Epidermal melanocyte (primary cell): ENCODE results near the gene CCDC88A.

ENCODE experiments used
- DNase-seq: peaks from one replicate; pipeline ENCODE4 v3.0.0; 2011; ENCODE audit warnings: low spot score; ENCODE audit not compliant: insufficient read length

The CCDC88A gene

GRCh38 chr2:55425431-55425831, 5.8 kb upstream of the CCDC88A start:
- no peak for DNase-seq

- DNase-seq = no peak
Measured at GRCh38 chr2:55422876-55423665, 3.4 kb upstream of the CCDC88A start.

DNA sequence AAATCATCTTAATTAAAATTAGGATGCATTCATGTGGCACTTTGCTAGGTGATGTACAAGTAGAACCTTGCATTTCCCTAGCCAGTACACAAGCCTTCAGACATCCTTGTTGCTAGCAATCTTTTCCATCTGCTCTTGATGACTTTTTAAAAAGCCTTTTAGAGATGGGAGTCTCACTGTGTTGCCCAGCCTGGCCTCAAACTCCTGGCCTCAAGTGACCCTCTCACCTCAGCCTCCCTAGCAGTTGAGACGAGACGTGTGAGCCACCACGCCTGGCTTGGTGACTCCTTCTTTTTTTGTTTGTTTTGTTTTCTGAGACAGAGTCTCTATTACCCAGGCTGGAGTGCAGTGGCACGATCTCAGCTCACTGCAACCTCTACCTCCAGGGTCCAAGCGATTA, 1.7 kb upstream of the CCDC88A start:
- DNase-seq = no peak

DNA sequence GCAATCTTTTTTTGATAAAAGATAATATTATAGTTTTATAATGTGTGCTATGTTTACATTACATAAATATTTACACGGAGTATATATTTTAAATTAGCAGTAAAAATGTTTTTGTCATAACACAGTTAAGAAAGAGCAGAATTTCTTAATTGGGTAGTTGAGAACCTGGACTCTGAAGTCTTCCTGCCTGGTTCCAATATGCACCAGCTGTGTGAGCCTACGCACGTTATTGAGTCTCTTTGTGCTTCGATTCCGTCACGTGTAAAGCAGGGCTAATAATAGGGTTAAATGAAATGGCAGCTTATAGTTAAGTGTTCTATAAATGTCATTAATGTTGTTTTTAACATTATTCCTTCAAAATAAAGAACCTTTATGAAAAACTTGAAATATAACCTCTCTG, 1.2 kb upstream of the CCDC88A start:
- DNase-seq = no peak

- DNase-seq = no peak
Measured at GRCh38 chr2:55420439-55420725, 726 bp upstream of the CCDC88A start.

- no peak for DNase-seq
Measured at GRCh38 chr2:55419233-55419678, 400 bp downstream of the CCDC88A start.

DNA sequence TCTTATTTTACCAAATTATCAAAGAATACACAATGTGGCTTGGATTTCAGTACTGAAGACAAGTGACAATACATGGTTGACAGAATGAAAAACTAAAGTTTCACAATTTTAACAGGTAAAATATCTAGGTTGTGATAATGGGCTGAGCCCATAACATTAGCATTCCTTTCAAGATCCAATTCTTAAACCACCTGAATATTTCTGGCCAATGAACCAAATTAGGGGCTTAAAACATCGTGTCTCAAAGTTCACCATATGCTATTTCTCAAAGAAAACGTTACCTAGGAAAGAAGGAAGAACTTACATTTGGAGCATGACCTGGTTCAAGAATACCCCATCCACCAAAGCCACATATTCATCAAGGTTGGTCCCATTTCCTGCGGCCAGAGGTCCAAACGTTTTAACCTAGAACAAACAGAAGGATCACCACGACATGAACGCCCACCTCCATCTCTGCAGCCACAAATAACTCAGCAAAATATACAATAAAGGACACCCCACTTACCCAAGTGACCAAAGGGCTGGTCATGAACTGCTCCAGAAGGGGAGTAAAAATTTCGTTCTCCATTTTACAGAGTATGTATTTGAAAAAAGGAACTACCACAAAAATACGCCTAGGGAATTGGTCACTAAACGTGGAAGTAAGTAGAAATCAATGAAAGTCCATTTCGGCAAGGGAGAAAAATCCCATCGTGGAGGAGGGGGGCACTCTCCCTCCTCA, 984 bp downstream of the CCDC88A start:
- no peak for DNase-seq

- no peak for DNase-seq
Measured at GRCh38 chr2:55418072-55418471, 1.6 kb downstream of the CCDC88A start.

- no peak for DNase-seq
Measured at GRCh38 chr2:55416786-55417568, 2.7 kb downstream of the CCDC88A start.

GRCh38 chr2:55415300-55415699, 4.4 kb downstream of the CCDC88A start:
- DNase-seq = no peak

DNA sequence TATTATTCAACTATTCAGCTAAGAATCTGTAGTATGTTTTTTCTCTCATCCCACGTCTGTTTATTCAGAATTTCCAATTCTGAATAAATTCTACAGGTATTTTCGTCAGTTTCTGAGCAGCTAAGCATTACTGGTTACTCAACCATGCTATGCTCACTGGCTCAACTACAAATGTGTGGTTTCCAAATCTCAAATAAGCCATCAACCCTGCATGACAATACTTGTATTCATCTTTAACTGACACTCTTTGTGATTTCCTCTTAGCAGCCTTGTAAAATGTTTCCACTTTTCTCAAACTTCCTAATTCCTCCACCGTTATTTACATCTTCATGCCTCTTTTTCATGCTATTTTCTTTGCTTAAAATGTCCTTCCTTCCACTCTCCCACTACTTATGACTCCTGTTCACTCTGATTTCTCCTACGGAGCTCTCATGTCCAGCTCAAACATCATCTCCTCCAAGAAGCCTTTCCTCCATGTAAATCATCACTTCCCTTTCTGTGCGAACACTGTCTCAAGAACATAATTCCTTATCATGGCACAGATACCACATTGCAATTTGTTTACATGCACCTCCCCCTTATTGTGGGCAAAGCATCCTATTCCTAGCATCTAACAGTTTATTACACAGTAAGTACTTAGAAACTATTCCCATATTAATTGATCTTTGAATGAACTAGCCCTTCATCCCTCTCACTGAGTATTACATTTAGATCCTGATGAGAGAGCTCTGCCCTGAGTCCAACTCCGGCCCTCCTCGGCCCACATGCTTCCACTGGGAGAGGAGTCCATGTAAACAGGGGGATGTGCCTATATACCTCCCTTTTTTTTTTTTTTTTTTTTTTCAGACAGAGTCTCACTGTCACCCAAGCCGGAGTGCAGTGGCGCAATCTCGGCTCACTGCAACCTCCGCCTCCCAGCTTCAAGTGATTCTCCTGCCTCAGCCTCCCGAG, 10.5 kb downstream of the CCDC88A start:
- no peak for DNase-seq

DNA sequence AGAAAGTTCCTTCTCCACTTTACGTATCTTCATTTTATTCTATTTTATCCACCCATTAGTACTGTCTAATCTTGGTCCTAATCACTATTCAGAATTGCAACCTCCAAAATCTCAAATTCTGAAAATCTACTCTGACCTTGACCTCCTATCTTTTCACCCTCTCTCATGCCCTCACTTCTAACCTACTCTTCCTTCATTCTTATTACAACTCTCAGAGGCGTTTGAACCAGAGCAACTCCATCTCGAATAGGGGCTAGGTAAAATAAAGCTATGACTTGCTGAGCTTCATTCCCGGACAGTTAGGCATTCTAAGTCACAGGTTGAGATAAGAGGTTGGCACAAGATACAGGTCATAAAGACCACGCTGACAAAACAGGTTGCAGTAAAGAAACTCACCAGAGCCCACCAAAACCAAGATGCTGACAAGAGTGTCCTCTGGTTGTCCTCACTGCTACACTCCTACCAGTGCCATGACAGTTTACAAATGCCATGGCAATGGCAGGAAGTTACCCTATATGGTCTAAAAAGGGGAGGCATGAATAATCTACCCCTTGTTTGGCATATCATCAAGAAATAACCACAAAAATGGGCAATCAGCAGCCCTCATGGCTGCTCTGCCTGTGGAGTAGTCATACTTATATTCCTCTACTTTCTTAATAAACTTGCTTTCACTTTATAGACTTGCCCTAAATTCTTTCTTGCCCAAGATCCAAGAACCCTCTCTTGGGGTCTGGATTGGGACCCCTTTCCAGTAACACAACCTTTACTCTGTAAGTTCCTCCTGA, 11.4 kb downstream of the CCDC88A start:
- DNase-seq = no peak

DNA sequence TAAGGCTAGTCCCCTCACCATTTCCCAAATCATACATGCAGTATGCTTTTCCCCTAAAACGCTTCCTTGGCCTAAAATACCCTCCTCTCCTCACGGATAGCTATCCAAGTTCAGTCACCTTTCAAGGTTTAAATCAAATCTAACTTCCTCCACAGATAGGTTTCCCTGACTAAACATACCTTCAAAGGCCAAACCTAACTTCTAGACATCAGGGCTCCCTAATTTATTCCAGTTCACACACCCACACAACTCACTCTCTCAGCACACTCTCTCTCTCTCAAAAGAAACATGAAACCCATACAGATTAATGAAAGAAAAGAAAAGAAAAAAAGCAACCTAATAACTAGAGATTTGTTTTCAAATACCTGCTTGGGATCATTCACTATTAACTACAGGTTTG, 14.5 kb downstream of the CCDC88A start:
- DNase-seq = no peak

GRCh38 chr2:55403256-55403998, 16.2 kb downstream of the CCDC88A start:
- DNase-seq = no peak

DNA sequence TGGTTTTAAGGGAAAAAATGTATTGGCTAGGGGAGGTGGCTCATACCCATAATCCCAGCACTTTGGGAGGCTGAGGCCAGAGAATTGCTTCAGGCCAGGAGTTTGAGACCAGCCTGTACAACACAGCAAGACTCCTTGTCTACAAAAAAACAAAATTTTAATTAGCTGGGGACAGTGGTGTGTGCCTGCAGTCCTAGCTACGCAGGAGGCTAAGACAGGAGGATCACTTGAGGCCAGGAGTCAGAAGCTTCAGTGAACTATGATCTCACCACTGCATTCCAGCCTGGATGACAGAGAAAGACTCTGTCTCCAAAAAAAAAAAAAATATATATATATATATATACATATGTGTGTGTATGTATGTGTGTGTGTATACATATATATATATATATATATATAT, 18.5 kb downstream of the CCDC88A start:
- no peak for DNase-seq

DNA sequence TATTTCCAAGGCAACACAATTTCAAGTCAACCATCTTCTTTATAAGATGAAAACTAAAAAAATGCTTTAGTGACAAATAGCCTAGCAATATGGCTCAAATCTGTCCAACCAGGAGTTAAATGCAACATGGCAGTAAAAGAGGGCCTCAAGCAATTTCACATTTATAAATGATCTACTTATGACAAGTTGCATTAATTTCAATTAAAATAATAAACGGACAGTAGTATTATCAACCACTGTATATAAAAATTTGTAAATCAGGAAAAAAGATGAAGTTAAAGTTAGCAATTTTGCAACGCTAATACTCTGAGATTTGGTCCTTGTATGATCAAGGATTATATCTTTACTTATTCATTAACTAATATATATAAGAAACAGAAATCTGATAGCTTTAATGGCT, 19.3 kb downstream of the CCDC88A start:
- no peak for DNase-seq

GRCh38 chr2:55399815-55400214, 19.8 kb downstream of the CCDC88A start:
- DNase-seq = no peak

DNA sequence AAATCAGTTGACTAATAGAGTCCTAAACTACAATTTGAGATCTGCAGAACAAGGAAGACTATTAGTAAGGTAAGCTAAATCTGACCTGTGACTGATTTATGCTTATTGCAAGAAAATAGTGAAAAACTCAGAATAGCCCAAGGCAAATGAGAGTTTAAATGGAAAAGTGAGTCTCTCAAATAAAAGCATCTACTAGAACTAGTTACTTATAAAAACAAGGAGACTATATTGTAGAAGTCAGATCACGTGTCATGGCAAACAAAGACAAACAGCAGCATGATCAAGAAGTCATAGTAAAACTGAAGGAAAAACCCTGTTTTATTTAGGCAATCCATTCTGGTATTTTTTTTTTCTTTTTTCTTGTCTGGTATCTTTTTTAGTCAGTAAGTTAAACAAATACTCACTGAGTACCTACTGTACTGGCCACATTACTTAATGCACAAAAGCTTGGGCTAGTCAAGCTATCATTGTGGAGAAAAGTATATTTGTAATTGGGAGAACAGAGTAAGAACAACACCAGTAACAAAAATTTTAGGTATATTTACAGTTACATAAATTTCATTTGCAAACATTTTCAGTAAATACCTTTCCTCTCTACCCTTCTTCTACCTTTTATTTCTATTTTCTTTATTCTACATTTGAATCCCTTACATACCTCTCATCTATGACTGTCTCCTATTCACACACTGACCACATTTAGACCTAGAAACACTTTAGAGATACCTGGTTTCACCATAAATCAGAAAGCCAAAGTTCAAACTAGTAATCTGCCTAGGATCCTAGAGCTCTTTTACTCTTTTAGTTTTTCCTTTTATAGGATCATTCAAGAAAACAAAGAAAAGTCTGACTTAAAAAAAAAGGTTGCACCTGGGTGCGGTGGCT, 23.7 kb downstream of the CCDC88A start:
- no peak for DNase-seq
